A673 (cell line): ENCODE data around the gene ELF3. TPM values are rescaled to one million over a fixed set of nuclear protein-coding genes. Genes with fewer than 3 reads are reported as not detected.

ENCODE experiments used
- BruUV-seq: library from RNA; stranded (reverse); fragments of 400-500 nt; replicated peaks from 2 replicates; lab custom pipeline; 2021; lab: Mats Ljungman, UMichigan
- CTCF ChIA-PET: fragments of 300-600 bp; sonication (Branson Sonifier 250); formaldehyde crosslinking; loops from one replicate; lab custom pipeline; 2022; ENCODE audit warnings: antibody characterized with exemption; lab: Charles Lee
- POLR2A ChIA-PET: fragments of 300-600 bp; sonication (Branson Sonifier 250); formaldehyde crosslinking; loops from one replicate; lab custom pipeline; 2022; ENCODE audit warnings: antibody characterized with exemption; ENCODE audit not compliant: low non-redundant PET; lab: Charles Lee
- DNase-seq: peaks from one replicate; pipeline ENCODE4 v3.0.0-alpha.2; 2015; ENCODE audit warnings: low spot score
- H3K27ac ChIP-seq: fragments of 200-600 bp; sonication (generic); 2 replicates; pipeline ENCODE4 v1.5.1; 2016; ENCODE audit warnings: mixed run types, low read depth, mild to moderate bottlenecking, mixed read lengths, antibody characterized with exemption, low read length; ENCODE audit not compliant: poor library complexity, severe bottlenecking
- H3K27me3 ChIP-seq: fragments of 200-600 bp; sonication (generic); replicated peaks from 2 replicates; pipeline ENCODE4 v1.6.1; 2017; ENCODE audit warnings: mixed run types, low read depth, mild to moderate bottlenecking, mixed read lengths, antibody characterized with exemption, low read length; ENCODE audit not compliant: insufficient read depth, poor library complexity
- H3K36me3 ChIP-seq: fragments of 200-600 bp; sonication (generic); 2 replicates; pipeline ENCODE4 v1.6.1; 2016; ENCODE audit warnings: mixed run types, mild to moderate bottlenecking, mixed read lengths, antibody characterized with exemption, low read length; ENCODE audit not compliant: insufficient read depth, poor library complexity, severe bottlenecking
- H3K4me1 ChIP-seq: fragments of 200-600 bp; sonication (generic); 2 replicates; pipeline ENCODE4 v1.6.1; 2017; ENCODE audit warnings: mixed run types, mild to moderate bottlenecking, mixed read lengths, antibody characterized with exemption, low read length; ENCODE audit not compliant: insufficient read depth, poor library complexity, severe bottlenecking
- H3K4me3 ChIP-seq: fragments of 200-600 bp; sonication (generic); 2 replicates; pipeline ENCODE4 v1.5.1; 2016; ENCODE audit warnings: low read depth, mixed run types, mild to moderate bottlenecking, mixed read lengths, low read length; ENCODE audit not compliant: poor library complexity, severe bottlenecking
- H3K9me3 ChIP-seq: fragments of 200-600 bp; sonication (generic); 2 replicates; pipeline ENCODE4 v1.6.1; 2016; ENCODE audit warnings: mixed run types, low read depth, mild to moderate bottlenecking, mixed read lengths, antibody characterized with exemption, low read length; ENCODE audit not compliant: poor library complexity, severe bottlenecking
- EZH2 ChIP-seq: fragments of 200-600 bp; sonication (generic); IDR thresholded peaks from 2 replicates; pipeline ENCODE4 v1.6.1; 2017; ENCODE audit warnings: borderline replicate concordance, low read depth, mild to moderate bottlenecking, mixed read lengths, antibody characterized with exemption, low read length; ENCODE audit not compliant: poor library complexity, severe bottlenecking
- intact Hi-C: fragments of 100-400 bp; cut with micrococcal nuclease; formaldehyde crosslinking; loops from one replicate; pipeline ENCODE4 v1.10.0; 2022; ENCODE audit not compliant: unreplicated experiment
- total RNA-seq: library from RNA; stranded (reverse); gene quantifications from 2 replicates; pipeline ENCODE4 v1.2.3, GENCODE V29; 2021
- TF ChIP-seq, protein P1 (sequence below): fragments of 300-800, 200-600 bp; sonication (generic); conservative IDR thresholded peaks from 2 replicates; pipeline ENCODE4 v1.5.1; 2017; ENCODE audit warnings: low read depth, mild to moderate bottlenecking, antibody characterized with exemption, low read length, moderate library complexity, mixed read lengths

ELF3 gene
- total RNA-seq, 1 experiment from 2014 or later: 0.56 TPM

DNA sequence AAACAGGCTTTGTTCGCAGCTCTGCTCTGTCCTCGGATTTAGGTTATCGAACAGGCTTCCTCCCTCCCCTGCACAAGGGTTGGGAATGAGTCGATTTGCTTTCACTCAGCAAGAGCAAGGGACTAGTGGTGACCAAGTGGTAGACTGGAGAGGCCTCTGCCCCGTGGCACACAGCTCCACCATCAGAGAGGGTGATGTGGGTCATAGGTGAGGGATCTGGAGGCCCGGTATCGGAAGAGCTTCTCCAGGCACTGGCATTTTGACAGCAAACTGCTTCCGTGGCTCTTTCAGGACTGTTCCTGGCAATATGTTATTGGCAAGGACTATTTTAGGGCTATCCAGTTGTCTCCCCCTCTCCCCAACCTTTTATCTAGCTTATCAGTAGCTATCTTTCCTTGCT is 3.1 kb upstream of the ELF3 start:
- intact Hi-C loops: no loop called here
- Histone ChIP-seq H3K4me1 (no peaks in the 10 kb centered on the region), H3K27me3 (no peaks in the 10 kb centered on the region), H3K27ac (no peak overlapping the region), H3K4me3 (no peak overlapping the region), H3K9me3 (no peaks in the 10 kb centered on the region), H3K36me3 (peaks cover 32% of the 10 kb centered on the region)
- no TSS peak for BruUV-seq
- no peak for DNase-seq
- POLR2A ChIA-PET: no interaction called here
- CTCF ChIA-PET: interaction anchor here (0.7 kb wide), 1 partner anchor 198 kb away, joined by 5 read pairs; no protein-coding TSS in a partner anchor
- no peak for TF ChIP-seq EZH2
- TF ChIP-seq, protein P1, sequence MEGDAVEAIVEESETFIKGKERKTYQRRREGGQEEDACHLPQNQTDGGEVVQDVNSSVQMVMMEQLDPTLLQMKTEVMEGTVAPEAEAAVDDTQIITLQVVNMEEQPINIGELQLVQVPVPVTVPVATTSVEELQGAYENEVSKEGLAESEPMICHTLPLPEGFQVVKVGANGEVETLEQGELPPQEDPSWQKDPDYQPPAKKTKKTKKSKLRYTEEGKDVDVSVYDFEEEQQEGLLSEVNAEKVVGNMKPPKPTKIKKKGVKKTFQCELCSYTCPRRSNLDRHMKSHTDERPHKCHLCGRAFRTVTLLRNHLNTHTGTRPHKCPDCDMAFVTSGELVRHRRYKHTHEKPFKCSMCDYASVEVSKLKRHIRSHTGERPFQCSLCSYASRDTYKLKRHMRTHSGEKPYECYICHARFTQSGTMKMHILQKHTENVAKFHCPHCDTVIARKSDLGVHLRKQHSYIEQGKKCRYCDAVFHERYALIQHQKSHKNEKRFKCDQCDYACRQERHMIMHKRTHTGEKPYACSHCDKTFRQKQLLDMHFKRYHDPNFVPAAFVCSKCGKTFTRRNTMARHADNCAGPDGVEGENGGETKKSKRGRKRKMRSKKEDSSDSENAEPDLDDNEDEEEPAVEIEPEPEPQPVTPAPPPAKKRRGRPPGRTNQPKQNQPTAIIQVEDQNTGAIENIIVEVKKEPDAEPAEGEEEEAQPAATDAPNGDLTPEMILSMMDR: no peak

DNA sequence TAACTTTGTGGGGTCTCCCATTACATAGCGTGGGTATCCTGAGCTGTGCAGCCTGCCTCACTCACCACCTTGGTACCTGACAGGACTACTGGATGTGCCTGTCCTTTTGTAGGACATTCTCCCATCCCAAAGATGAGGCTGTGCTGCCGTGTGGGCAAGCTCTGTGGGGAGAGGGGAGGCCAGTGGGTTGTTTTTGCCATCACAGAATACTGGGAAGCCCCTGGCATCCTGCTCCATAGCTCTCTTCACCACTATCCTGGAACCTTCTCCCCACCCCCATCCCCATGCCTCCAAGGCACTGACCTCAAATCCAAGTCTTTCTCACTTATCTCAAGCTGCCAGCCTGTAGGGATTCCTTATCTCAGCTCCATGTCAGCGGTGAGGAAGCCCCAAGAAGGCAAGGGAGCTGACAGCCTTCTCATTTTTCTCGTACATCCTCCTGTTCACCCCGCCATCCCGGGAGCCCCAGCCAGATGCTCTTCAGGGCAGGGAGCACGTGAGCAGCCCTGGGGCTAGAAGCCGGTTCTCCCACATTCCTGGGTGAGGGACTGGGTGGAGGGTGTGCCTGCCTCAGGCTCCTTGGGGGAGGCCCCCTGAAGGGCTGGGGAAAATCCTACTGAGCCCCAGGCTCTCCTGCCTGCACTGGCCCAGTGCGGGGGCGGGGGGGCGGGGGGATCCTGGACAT is 2.4 kb upstream of the ELF3 start:
- POLR2A ChIA-PET: no interaction called here
- H3K4me3 ChIP-seq: no peak overlapping the region
- no peak for DNase-seq

DNA sequence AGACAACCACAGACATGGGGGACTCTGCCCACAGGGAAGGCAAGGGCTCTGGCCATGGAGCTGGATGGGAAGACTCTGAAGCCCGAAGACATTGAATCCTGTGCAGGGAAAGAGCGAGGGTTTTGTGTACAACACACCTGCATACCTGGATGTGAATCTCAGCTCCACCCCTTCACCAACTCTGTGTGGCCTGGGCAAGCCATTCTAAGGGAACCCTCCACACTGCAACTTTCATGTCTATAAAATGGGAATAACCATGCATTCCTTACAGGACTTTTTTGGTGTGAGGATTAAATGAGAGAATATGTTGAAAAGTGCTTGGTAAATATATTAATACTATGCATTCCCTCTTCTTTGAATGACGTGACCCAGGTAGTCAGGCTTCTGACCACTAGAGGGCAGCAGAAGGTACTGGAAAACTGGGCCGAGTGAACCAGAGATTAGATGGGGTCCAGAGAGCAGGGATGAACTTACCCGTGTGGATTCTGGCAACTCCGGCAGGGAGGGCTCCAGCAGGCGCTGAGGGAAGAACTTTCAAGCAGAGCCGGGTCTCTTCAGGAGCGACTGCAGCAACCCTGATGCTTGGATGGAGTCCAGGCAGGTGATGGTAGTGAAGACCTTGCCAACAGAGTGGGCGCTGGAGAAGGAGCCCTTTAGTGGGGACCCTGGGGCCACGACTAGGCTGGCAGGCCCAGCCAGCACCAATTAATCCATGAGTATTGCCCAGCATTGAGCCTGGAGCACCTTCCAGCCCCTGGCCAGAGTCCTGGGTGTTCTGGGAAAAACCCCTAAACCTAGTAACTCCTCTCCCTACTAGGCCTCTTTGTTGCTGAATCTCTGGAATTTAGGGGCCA is 834 bp upstream of the ELF3 start:
- no TSS peak for BruUV-seq
- H3K27me3 ChIP-seq: no peaks in the 10 kb centered on the region
- POLR2A ChIA-PET: interaction anchor here (0.6 kb wide), 1 partner anchor 132 kb away, joined by 4 read pairs; no protein-coding TSS in a partner anchor
- intact Hi-C loops: loop anchor here (1.0 kb wide), 2 partner anchors 110 to 126 kb away; no protein-coding TSS in a partner anchor
- no peak overlapping the region for H3K4me3 ChIP-seq
- H3K4me1 ChIP-seq: no peaks in the 10 kb centered on the region
- H3K9me3 ChIP-seq: no peaks in the 10 kb centered on the region
- peak; percentile 83 for DNase-seq
- peaks cover 9% of the 10 kb centered on the region for H3K36me3 ChIP-seq
- H3K27ac ChIP-seq: no peak overlapping the region
- TF ChIP-seq, protein P1: peak; percentile 90
- TF ChIP-seq EZH2: no peak
- CTCF ChIA-PET: interaction anchor here (0.6 kb wide), 1 partner anchor 126 kb away, joined by 3 read pairs; no protein-coding TSS in a partner anchor

More for the DNA sequence above, 2.4 kb upstream of the ELF3 start:
- H3K4me1 ChIP-seq: no peaks in the 10 kb centered on the region
- no peaks in the 10 kb centered on the region for H3K27me3 ChIP-seq
- peaks cover 25% of the 10 kb centered on the region for H3K36me3 ChIP-seq
- TF ChIP-seq EZH2: no peak
- TF ChIP-seq, protein P1: no peak
- no TSS peak for BruUV-seq
- CTCF ChIA-PET: interaction anchor here (0.6 to 0.7 kb wide), 2 partner anchors 43 to 128 kb away, joined by 3 read pairs; no protein-coding TSS in a partner anchor
- intact Hi-C loops: no loop called here
- H3K27ac ChIP-seq: no peak overlapping the region
- H3K9me3 ChIP-seq: no peaks in the 10 kb centered on the region
